Ishikawa (cell line): ENCODE measurements around the gene COL5A2.

Source experiments
- FOXM1 ChIP-seq: IDR thresholded peaks from 2 replicates; pipeline ENCODE4 v1.6.1; 2012; ENCODE audit warnings: low read depth, borderline replicate concordance
- RAD21 ChIP-seq: IDR thresholded peaks from 2 replicates; pipeline ENCODE4 v1.6.1; 2012; ENCODE audit warnings: low read depth
- TAF1 ChIP-seq: IDR thresholded peaks from 2 replicates; pipeline ENCODE4 v1.6.1; 2012; ENCODE audit warnings: low read depth, mild to moderate bottlenecking
- TF ChIP-seq, protein P1 (sequence below): IDR thresholded peaks from 2 replicates; pipeline ENCODE4 v1.6.1; 2012

DNA sequence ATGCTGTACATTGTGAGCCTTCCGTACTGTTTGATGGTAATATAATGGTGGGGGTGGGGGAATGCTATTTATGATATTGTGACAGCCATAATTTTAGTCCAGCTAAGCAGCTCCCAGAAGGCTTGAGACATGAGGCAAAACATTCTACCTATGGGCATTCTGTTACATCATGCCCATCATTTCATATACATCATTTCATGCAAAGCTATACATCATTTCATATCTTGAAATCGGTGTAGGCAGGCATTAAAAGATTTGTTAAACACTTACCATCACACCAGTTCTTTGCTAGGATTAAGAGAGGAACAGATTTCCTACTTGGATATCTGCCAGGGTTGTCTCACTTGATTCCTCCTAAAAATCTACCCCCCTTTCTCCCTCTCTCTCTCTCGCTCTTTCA lies 84.5 kb downstream of the COL5A2 start:
- TF ChIP-seq TAF1 (no peak), FOXM1 (no peak), RAD21 (no peak)
- TF ChIP-seq, protein P1, sequence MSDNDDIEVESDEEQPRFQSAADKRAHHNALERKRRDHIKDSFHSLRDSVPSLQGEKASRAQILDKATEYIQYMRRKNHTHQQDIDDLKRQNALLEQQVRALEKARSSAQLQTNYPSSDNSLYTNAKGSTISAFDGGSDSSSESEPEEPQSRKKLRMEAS: no peak
